ENCODE measurements around the gene PMPCA. TPM values are rescaled to one million over a fixed set of nuclear protein-coding genes. Genes with fewer than 3 reads are reported as not detected.

Gene PMPCA
- total RNA-seq = 52.8 and 62.6 TPM in 2 replicates

GRCh38 chr9:136410500-136411287, at the start of gene PMPCA, which contains the start of gene ENTR1:
Gene PMPCA (plus strand): TSS chr9:136410658. CDS start chr9:136410669, 11 bp downstream.
Gene ENTR1 (minus strand): TSS chr9:136410614. CDS start chr9:136410397, 217 bp downstream.

GRCh38 chr9:136363106-136363948, 47.1 kb upstream of the PMPCA start, which contains the start of gene DNLZ:
Gene DNLZ (minus strand): TSS chr9:136363744. CDS start chr9:136363714, 30 bp downstream.

GRCh38 chr9:136373300-136374182, 36.9 kb upstream of the PMPCA start, which contains the start of gene CARD9:
Gene CARD9 (minus strand): TSS chr9:136373669. CDS start chr9:136372078, 1,591 bp downstream.

GRCh38 chr9:136400038-136400834, 10.2 kb upstream of the PMPCA start, which contains the start of gene SNAPC4:
Gene SNAPC4 (minus strand): TSS chr9:136400170. CDS start chr9:136398428, 1,742 bp downstream.

GRCh38 chr9:136439481-136440408, 29.3 kb downstream of the PMPCA start, which contains the start of gene INPP5E:
Gene INPP5E (minus strand): TSS chr9:136439845. CDS start chr9:136439419, 426 bp downstream.

Other genes starting within 250 kb of the PMPCA start
- gene LHX3, start 205.5 kb upstream of the PMPCA start, total RNA-seq = not detected in 2 replicates
- gene QSOX2, start 164.8 kb upstream of the PMPCA start, total RNA-seq = 17.1 and 20.3 TPM in 2 replicates
- not detected in 2 replicates for gene CCDC187, start 106.6 kb upstream of the PMPCA start, total RNA-seq
- 99.4 and 110 TPM in 2 replicates for gene GPSM1, start 83.1 kb upstream of the PMPCA start, total RNA-seq
- gene DNLZ, start 46.9 kb upstream of the PMPCA start, total RNA-seq = 53.7 and 65.4 TPM in 2 replicates
- 1.9 and 2.4 TPM in 2 replicates for gene CARD9, start 37.0 kb upstream of the PMPCA start, total RNA-seq
- 6.7 and 8.1 TPM in 2 replicates for gene SNAPC4, start 10.5 kb upstream of the PMPCA start, total RNA-seq
- gene ENTR1, start within 50 bp of the PMPCA start, total RNA-seq = 43.0 and 45.2 TPM in 2 replicates
- gene INPP5E, start 29.2 kb downstream of the PMPCA start, total RNA-seq = 10.0 and 11.9 TPM in 2 replicates
- gene SEC16A, start 72.4 kb downstream of the PMPCA start, total RNA-seq = 27.6 and 33.7 TPM in 2 replicates
- 7.2 and 9.7 TPM in 2 replicates for gene NOTCH1, start 135.4 kb downstream of the PMPCA start, total RNA-seq